Parietal lobe (tissue), 2 donors: ENCODE data around the gene ZNHIT2. TPM values are rescaled to one million over a fixed set of nuclear protein-coding genes. Genes with fewer than 3 reads are reported as not detected.

Experiments
- small RNA-seq: library from RNA; depleted of rRNA; stranded (forward); fragments of <200 nt; gene quantifications from one replicate; pipeline ENCODE3, GENCODE V24; 2014; ENCODE audit warnings: low replicate concordance
- total RNA-seq: library from RNA; depleted of rRNA; stranded (reverse); fragments of >200 nt; gene quantifications from one replicate; pipeline ENCODE4 v1.2.3, GENCODE V29; 2014

ZNHIT2 gene
- 4.7 TPM for total RNA-seq

DNA sequence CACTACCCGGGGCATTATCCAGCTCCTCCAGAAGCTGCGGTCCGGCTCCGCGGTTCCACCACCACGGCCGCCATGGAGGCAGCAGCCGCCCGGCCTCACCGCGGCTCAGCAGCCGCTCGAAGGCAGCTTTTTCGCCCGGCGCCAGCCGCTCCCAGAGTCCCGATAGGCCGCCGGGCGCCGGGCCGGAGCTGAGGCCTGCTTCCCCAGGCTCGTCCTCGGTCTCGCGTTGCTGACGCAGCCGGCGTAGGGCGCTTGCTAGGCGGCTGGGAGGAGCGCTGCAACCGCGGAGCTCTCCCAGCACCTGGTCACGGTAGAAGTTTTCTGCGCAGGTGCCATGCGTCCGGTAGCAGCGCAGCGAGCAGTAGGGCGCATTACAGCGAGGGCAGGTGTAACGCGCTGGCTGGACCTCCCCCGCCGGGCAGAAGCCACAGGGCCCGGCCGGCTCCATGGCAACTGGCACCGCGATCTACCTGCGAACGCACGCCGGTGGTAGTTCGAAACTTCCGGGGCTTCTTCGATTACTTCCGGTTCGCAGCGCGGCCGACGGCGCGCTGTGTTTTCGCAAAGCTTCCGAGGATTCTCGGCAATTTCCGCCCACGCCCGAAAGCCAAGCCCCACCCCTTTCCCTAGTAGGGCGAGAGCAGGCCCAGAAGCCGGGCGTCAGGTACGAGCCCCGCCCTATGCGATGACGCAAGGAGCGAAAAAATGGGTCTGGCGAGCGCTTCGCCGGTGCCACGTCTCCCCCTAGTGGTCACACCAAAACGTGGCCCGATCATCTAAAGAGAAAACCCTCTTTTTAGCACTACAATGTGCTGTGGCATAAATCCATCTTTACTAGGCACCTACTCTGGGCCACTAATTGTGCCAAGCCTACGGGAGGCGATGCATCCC, at the start of gene ZNHIT2:
Gene ZNHIT2 (minus strand): TSS at position 496 of the 891 bp plus-strand sequence. CDS start 48 bp downstream, at position 448.

DNA sequence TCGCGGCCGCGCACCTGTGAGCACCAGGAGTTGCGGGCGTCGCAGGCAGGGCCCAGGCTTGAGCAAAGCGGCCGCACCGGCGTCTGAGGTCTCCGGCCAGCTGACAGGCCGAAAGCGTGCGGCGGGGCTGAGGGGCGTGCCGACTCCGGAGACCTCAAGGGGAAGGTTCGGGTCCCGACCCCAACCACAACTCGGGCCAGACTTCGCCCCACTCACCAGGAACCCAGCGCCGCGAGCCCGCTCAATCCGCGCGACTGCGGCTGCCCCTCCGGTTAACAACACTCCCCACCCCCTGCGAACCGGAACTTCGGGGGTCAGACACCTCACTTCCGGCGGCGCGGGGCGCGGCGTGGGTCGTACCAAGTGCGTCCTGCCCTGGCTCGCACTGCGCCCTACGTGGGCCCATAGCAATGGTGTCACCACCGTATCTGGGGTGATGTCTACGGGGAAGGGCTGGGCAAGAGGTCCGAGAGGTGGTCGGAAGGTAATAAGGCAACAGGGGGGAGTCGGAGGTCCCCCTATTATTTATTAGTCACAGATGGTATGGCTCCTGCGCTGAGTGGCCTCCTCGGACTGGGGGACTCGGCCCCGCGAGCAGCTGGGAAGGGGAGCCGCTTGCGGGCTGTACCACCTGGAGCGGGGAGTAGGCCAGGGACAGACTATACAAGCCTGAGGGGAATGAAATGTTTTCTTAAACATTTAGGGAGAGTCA, 16.9 kb upstream of the ZNHIT2 start, which contains the start of gene SYVN1:
Gene SYVN1 (minus strand): TSS at position 280 of the 712 bp plus-strand sequence. CDS start 918 bp downstream, outside the sequence.

DNA sequence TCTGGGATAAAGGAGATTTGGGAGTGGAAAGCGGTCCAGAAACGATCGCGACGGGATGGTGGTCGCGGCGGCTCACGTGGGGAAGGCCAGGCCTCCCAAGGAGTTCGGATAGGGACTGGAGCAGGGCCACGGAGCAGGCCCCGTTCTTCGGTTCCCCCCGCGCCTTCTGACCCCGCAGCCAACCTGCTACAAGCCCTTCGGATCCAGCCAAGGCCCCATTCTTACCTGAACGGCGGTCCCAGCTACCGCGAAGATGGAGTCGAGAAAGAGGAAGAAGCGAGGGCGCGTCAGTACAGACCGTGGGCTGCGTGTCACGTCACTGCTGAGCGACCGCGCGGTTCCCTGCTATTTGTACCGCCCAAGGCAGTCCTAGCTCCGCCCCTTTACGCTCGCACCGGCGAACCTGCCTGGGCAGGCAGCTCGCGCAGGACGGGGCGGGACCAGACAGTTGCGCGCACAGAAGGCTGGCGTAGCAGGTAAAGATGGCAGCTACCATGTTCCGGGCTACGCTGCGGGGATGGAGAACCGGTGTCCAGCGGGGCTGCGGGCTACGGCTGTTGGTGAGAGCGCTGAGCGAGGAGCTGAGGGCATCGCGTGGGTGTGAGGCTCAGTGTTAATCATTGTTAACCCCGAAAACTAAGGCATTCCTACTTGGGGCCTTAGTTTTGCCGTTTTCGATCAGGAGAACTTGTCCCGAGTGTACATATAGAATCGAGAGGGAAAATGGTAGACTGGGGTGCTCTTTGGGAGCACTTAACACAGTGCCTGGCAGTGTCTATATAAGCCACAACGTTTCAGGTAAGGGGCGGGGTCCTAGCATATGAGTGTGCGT, 4.6 kb upstream of the ZNHIT2 start, which contains the start of the genes FAU and MRPL49:
Gene FAU (minus strand): TSS at position 270 of the 832 bp plus-strand sequence. CDS start 321 bp downstream, outside the sequence.
Gene MRPL49 (plus strand): TSS at position 457 of the 832 bp plus-strand sequence. CDS start 26 bp downstream, at position 483.

DNA sequence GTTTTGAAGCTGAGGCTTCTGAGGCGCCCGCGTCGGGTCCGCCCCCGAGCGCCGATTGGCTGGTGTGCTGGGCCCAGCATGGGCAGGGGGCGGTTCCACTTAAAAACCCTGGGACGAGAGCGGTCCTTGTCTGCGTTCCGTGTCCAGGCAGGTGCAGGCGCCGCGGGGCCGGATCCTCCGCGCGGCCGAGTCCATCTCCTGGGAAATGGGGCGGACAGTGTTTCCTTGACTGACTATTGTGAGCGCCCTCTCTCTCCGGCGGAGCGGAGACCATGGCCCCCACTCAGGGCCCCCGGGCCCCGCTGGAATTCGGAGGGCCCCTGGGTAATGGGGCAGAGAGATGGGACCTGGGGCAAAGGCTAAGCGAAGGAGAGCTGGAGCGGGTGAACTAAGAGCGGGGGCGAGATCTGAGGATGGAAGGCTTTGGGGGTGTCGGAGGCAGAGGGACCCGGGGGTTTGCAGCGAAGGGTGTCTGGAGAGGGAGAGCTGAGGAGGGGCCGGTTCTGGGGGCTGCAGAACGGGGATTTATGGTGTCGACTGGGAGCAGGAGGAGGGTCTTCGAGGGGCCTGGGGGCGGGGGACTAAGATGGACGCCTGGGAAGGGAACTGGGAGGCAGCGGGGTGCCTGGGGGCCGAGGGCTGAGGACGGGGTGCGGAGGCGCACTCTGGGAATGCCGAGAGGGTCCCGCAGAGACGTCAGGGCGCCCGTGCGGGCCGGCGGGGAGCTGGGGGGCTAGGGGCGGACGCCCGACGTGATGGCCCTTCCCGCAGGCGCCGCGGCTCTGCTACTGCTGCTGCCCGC, 5.6 kb downstream of the ZNHIT2 start, which contains the start of gene TM7SF2:
Gene TM7SF2 (plus strand): TSS at position 129 of the 802 bp plus-strand sequence. CDS start 144 bp downstream, at position 273.

DNA sequence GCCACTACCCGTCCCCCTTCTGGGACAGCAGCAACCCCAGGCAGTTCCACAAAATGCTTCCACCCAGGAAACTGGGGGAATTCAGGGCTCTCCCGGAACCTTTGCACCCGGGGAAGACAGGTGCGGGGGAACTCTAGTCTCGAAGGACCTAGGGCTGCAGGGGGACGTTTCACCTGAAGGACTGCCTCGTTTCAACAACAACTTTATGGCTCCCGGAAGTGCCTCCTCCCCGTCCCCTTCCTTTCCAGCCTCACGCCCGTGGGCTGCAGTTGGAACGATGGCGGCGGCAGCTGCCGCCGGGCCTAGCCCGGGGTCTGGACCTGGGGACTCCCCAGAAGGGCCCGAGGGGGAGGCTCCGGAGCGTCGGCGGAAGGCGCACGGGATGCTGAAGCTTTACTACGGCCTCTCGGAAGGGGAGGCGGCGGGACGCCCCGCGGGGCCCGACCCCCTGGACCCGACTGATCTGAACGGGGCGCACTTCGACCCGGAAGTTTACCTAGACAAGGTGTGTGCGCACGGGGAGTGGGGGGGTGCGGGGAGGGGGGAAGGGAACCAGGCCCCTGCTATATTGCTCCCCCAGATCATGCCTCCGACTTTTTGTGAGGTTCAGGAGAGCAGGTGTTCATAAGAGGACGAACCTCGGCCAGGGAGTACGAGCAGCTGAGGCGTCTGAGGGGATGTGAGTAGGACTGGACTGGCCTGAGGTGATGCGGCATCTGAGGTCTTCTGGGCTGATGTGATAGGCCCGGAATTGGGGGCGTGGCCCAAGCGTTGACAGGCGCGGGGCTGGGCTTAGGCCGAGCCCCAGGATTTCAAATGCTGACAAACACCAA, 21.3 kb downstream of the ZNHIT2 start, which contains the start of gene VPS51:
Gene VPS51 (plus strand): TSS at position 241 of the 833 bp plus-strand sequence. CDS start 37 bp downstream, at position 278.

DNA sequence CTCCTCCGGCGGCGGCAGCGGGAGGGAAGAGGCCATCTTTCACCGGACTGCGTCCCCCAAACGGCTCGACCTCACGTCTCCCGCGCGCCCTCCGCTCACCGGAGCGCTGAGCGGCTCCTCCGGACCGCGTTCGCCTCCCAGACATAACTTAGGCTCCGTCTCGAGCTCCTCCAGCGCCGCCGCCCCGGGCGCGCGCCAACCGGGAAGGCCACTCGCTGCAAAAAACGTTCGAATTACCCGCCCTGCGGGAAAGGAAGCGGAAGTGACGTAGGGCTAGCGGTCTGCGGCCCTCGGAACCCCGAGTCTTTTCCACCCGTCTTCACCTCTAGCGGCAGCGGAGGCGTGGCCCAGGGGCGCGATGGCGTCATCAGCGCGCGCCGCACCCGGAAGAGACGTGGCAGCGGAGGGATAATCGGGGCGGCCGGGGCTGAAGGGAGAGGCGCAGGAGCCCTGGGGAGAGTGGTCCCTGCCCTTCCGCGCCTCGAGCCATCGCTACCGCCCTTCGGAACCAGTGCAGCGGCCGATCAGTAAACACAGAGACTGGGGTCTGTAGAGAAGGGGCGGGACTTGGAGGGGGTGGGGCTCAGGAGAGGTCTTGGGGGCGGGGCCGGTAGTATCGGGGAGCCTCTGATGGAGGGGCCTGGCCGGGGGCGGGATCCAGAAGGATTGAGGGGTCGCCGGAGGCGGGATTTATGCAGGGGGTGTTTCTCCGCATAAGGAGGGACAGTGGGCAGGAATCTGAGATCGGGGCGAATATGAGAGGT, 33.5 kb downstream of the ZNHIT2 start, which contains the start of the genes CDCA5 and ZFPL1:
Gene CDCA5 (minus strand): TSS at position 207 of the 764 bp plus-strand sequence. CDS start 62 bp downstream, at position 145.
Gene ZFPL1 (plus strand): TSS at position 389 of the 764 bp plus-strand sequence. CDS start 477 bp downstream, outside the sequence.

Small RNAs within 50 kb of the gene (small RNA-seq; reads per million reads assigned to genes)
- not detected for gene HIGD1AP10
- not detected for gene PDCL2P2
- gene RNU2-23P: 7.0 reads per million, percentile 88 among the genes with 10 or more reads in this experiment

Other genes with a start within 250 kb of the ZNHIT2 start
- gene EHD1, start 239.1 kb downstream of the ZNHIT2 start, total RNA-seq: 44.4 TPM
- 13.1 TPM for gene ATG2A, start 200.5 kb downstream of the ZNHIT2 start, total RNA-seq
- 27.9 TPM for gene PPP2R5B, start 193.0 kb downstream of the ZNHIT2 start, total RNA-seq
- gene GPHA2, start 181.8 kb downstream of the ZNHIT2 start, total RNA-seq: not detected
- not detected for gene MAJIN, start 145.6 kb downstream of the ZNHIT2 start, total RNA-seq
- not detected for gene BATF2, start 120.7 kb downstream of the ZNHIT2 start, total RNA-seq
- 42.9 TPM for gene ARL2, start 103.5 kb downstream of the ZNHIT2 start, total RNA-seq
- 21.9 TPM for gene SNX15, start 90.3 kb downstream of the ZNHIT2 start, total RNA-seq
- 4.7 TPM for gene SAC3D1, start 76.5 kb downstream of the ZNHIT2 start, total RNA-seq
- 2.2 TPM for gene NAALADL1, start 59.1 kb downstream of the ZNHIT2 start, total RNA-seq
- 2.8 TPM for gene CDCA5, start 33.7 kb downstream of the ZNHIT2 start, total RNA-seq
- gene ZFPL1, start 33.5 kb downstream of the ZNHIT2 start, total RNA-seq: 20.3 TPM
- 197 TPM for gene VPS51, start 21.5 kb downstream of the ZNHIT2 start, total RNA-seq
- gene TM7SF2, start 5.8 kb downstream of the ZNHIT2 start, total RNA-seq: 61.0 TPM
- 168 TPM for gene FAU, start 4.4 kb upstream of the ZNHIT2 start, total RNA-seq
- 29.4 TPM for gene MRPL49, start 4.6 kb upstream of the ZNHIT2 start, total RNA-seq
- gene SYVN1, start 16.8 kb upstream of the ZNHIT2 start, total RNA-seq: 22.2 TPM
- gene SPDYC, start 52.5 kb upstream of the ZNHIT2 start, total RNA-seq: not detected
- gene CAPN1, start 64.2 kb upstream of the ZNHIT2 start, total RNA-seq: 65.7 TPM
- gene POLA2, start 144.3 kb upstream of the ZNHIT2 start, total RNA-seq: 4.7 TPM
- 9.4 TPM for gene CDC42EP2, start 197.2 kb upstream of the ZNHIT2 start, total RNA-seq
- gene DPF2, start 216.2 kb upstream of the ZNHIT2 start, total RNA-seq: 50.7 TPM
- gene TIGD3, start 237.1 kb upstream of the ZNHIT2 start, total RNA-seq: 3.8 TPM